KBM-7 (cell line): ENCODE measurements around the gene HOXB3.

Source experiments
- DNase-seq: peaks from one replicate; pipeline ENCODE4 v3.0.0-alpha.2; 2015
- in situ Hi-C: fragments of 300-500 bp; cut with MboI; formaldehyde crosslinking; loops from 2 replicates; pipeline ENCODE4 v1.14.3; 2020; ENCODE audit warnings: low sequenced_read_pairs, low pct_unique_long_range_greater_than_20kb, mixed read lengths

Gene HOXB3

GRCh38 chr17:48575066-48575582, 14.9 kb downstream of the HOXB3 start:
- in situ Hi-C loops: no loop called here
- no peak for DNase-seq

GRCh38 chr17:48574505-48575065, 15.5 kb downstream of the HOXB3 start:
- in situ Hi-C loops: no loop called here
- DNase-seq: no peak

- no peak for DNase-seq
Measured at GRCh38 chr17:48571826-48572417, 18.1 kb downstream of the HOXB3 start.

GRCh38 chr17:48571024-48571818, 18.8 kb downstream of the HOXB3 start:
- in situ Hi-C loops: no loop called here

More at GRCh38 chr17:48571826-48572417, 18.1 kb downstream of the HOXB3 start:
- in situ Hi-C loops: no loop called here

GRCh38 chr17:48570325-48571023, 19.6 kb downstream of the HOXB3 start:
- in situ Hi-C loops: no loop called here
- no peak for DNase-seq

More at GRCh38 chr17:48571024-48571818, 18.8 kb downstream of the HOXB3 start:
- no peak for DNase-seq

GRCh38 chr17:48569674-48570324, 20.2 kb downstream of the HOXB3 start:
- in situ Hi-C loops: no loop called here
- no peak for DNase-seq

- no peak for DNase-seq
- in situ Hi-C loops: no loop called here
Measured at GRCh38 chr17:48569240-48569582, 20.8 kb downstream of the HOXB3 start.

- in situ Hi-C loops: no loop called here
- no peak for DNase-seq
Measured at GRCh38 chr17:48568499-48569239, 21.4 kb downstream of the HOXB3 start.

GRCh38 chr17:48567646-48568354, 22.2 kb downstream of the HOXB3 start:
- DNase-seq: no peak
- in situ Hi-C loops: no loop called here

GRCh38 chr17:48567209-48567608, 22.8 kb downstream of the HOXB3 start:
- DNase-seq: no peak
- in situ Hi-C loops: no loop called here

- in situ Hi-C loops: no loop called here
- no peak for DNase-seq
Measured at GRCh38 chr17:48566717-48567116, 23.3 kb downstream of the HOXB3 start.

- no peak for DNase-seq
- in situ Hi-C loops: no loop called here
Measured at GRCh38 chr17:48565925-48566710, 23.9 kb downstream of the HOXB3 start.

- DNase-seq: no peak
Measured at GRCh38 chr17:48565022-48565554, 25.0 kb downstream of the HOXB3 start.

GRCh38 chr17:48564188-48565021, 25.6 kb downstream of the HOXB3 start:
- in situ Hi-C loops: no loop called here
- DNase-seq: no peak

More at GRCh38 chr17:48565022-48565554, 25.0 kb downstream of the HOXB3 start:
- in situ Hi-C loops: no loop called here

GRCh38 chr17:48563867-48564187, 26.2 kb downstream of the HOXB3 start:
- in situ Hi-C loops: no loop called here
- no peak for DNase-seq

GRCh38 chr17:48563385-48563838, 26.6 kb downstream of the HOXB3 start:
- no peak for DNase-seq
- in situ Hi-C loops: no loop called here
